GM13977 (cell line): ENCODE data around the gene ANO10.
"Not testable (repeated sequence)": the region's sequence is repeated elsewhere in the genome, so short reads cannot be mapped to it uniquely, and the experiment has no call there.

ENCODE experiments used
- DNase-seq: peaks from one replicate; pipeline ENCODE4 v3.0.0; 2012; ENCODE audit warnings: low spot score
- CTCF ChIP-seq: IDR thresholded peaks from 2 replicates; pipeline ENCODE4 v1.5.1; 2012; ENCODE audit warnings: mild to moderate bottlenecking, control low read depth; ENCODE audit not compliant: insufficient read depth; ENCODE audit errors: extremely low read depth, missing control alignments
- in situ Hi-C: fragments of 300-500 bp; cut with MboI; formaldehyde crosslinking; loops from one replicate; pipeline ENCODE4 v1.12.0; 2022; ENCODE audit warnings: low sequenced_read_pairs, low pct_unique_long_range_greater_than_20kb, mixed read lengths, inconsistent platforms; ENCODE audit not compliant: unreplicated experiment

Gene ANO10

GRCh38 chr3:43597961-43598360 is 23.9 kb downstream of the ANO10 start:
- no peak for TF ChIP-seq CTCF
- in situ Hi-C loops: no loop called here
- no peak for DNase-seq

GRCh38 chr3:43596178-43596577 is 25.6 kb downstream of the ANO10 start:
- DNase-seq, in situ Hi-C loops: not testable (repeated sequence)

GRCh38 chr3:43595280-43595679 is 26.5 kb downstream of the ANO10 start:
- in situ Hi-C loops, DNase-seq: not testable (repeated sequence)

- DNase-seq, in situ Hi-C loops: not testable (repeated sequence)
These were observed 28.2 kb downstream of the ANO10 start for GRCh38 chr3:43593588-43593987.

GRCh38 chr3:43591866-43592265 is 29.9 kb downstream of the ANO10 start:
- DNase-seq, in situ Hi-C loops: not testable (repeated sequence)

- in situ Hi-C loops: no loop called here
- TF ChIP-seq CTCF: no peak
- no peak for DNase-seq
These were observed 34.5 kb downstream of the ANO10 start for GRCh38 chr3:43587303-43587702.

GRCh38 chr3:43584043-43584826 is 37.6 kb downstream of the ANO10 start:
- no peak for TF ChIP-seq CTCF
- in situ Hi-C loops: no loop called here
- no peak for DNase-seq

GRCh38 chr3:43583481-43583880 is 38.3 kb downstream of the ANO10 start:
- in situ Hi-C loops: no loop called here
- no peak for DNase-seq
- TF ChIP-seq CTCF: peak; percentile 9

GRCh38 chr3:43582866-43583265 is 38.9 kb downstream of the ANO10 start:
- no peak for DNase-seq
- in situ Hi-C loops: no loop called here
- TF ChIP-seq CTCF: no peak
